B cell (primary cell): Measurements from ENCODE around the gene TXNRD1.

Source experiments
- EZH2 ChIP-seq: IDR thresholded peaks from 2 replicates; pipeline ENCODE4 v1.6.1; 2012; ENCODE audit warnings: borderline replicate concordance, low read depth, mild to moderate bottlenecking, moderate library complexity, low read length; ENCODE audit not compliant: insufficient read depth, poor library complexity, severe bottlenecking
- TF ChIP-seq, protein P1 (sequence below): fragments of 200-600 bp; IDR thresholded peaks from one replicate; pipeline ENCODE4 v1.8.0; 2022; ENCODE audit warnings: antibody characterized with exemption, mild to moderate bottlenecking

DNA sequence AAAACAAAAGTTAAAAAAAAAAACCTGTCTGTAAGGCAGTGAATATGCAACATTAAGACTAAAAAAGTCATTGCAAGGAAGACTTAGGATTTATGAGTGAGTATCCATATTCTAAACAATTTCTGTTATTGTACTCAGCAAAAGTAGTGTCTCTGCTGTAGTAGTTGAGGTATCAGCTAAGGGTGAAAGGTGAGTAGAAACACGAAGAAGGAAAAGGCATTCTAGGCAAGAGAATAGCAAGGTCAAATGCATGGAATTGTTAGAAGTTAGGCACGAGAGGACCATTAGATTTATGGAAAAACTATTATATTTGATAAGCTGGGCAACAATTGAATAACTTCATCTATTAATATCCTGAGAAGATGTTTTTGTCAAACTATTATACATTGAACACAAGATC, 89.8 kb downstream of the TXNRD1 start:
- TF ChIP-seq, protein P1, sequence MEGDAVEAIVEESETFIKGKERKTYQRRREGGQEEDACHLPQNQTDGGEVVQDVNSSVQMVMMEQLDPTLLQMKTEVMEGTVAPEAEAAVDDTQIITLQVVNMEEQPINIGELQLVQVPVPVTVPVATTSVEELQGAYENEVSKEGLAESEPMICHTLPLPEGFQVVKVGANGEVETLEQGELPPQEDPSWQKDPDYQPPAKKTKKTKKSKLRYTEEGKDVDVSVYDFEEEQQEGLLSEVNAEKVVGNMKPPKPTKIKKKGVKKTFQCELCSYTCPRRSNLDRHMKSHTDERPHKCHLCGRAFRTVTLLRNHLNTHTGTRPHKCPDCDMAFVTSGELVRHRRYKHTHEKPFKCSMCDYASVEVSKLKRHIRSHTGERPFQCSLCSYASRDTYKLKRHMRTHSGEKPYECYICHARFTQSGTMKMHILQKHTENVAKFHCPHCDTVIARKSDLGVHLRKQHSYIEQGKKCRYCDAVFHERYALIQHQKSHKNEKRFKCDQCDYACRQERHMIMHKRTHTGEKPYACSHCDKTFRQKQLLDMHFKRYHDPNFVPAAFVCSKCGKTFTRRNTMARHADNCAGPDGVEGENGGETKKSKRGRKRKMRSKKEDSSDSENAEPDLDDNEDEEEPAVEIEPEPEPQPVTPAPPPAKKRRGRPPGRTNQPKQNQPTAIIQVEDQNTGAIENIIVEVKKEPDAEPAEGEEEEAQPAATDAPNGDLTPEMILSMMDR = no peak
- TF ChIP-seq EZH2 = no peak
